Myocyte (in vitro differentiated cells): Measurements from ENCODE around the gene IGF1. TPM values are rescaled to one million over a fixed set of nuclear protein-coding genes. Genes with fewer than 3 reads are reported as not detected.
A peak's percentile ranks its signal among the peaks of the same experiment; 100 is the strongest.

ENCODE experiments used
- DNase-seq: peaks from one replicate; pipeline ENCODE4 v3.0.0-alpha.2; 2012; ENCODE audit warnings: low read depth
- polyA plus RNA-seq: library from polyadenylated mRNA; unstranded; fragments of >200 nt; gene quantifications from one replicate; pipeline ENCODE4 v1.2.1, GENCODE V29; 2012; ENCODE audit warnings: missing spikeins
- total RNA-seq: library from RNA; depleted of rRNA; stranded (reverse); fragments of >200 nt; gene quantifications from 2 replicates; pipeline ENCODE4 v1.2.3, GENCODE V29; 2014

IGF1 gene
- 0.24 and 0.26 TPM in 2 replicates for total RNA-seq
- 1.7 TPM for polyA plus RNA-seq

DNA sequence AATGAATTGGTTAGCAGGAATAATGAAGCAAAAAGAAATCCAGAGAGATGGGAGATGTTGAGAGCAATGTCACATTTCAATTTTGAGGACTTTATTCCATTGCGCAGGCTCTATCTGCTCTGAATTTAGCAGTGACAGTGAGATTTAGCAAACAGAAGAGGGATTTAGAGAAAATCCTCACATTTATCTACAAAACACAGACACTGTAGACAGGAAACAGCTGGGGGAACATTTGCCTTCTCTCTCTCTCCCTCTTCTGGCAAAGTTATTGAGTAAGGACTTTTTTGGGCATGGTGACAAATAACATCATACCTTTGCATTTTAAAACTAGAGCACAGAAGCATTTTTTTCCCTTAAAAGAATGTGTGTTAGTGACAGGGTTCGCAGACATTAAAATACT is at the start of gene IGF1:
TSS of gene IGF1 (minus strand) at position 158 of the 400 bp plus-strand sequence. CDS start 182 bp downstream, outside the sequence.
- DNase-seq: peak; percentile 51

GRCh38 chr12:102528111-102528510 is 47.7 kb upstream of the IGF1 start:
- DNase-seq: no peak

DNA sequence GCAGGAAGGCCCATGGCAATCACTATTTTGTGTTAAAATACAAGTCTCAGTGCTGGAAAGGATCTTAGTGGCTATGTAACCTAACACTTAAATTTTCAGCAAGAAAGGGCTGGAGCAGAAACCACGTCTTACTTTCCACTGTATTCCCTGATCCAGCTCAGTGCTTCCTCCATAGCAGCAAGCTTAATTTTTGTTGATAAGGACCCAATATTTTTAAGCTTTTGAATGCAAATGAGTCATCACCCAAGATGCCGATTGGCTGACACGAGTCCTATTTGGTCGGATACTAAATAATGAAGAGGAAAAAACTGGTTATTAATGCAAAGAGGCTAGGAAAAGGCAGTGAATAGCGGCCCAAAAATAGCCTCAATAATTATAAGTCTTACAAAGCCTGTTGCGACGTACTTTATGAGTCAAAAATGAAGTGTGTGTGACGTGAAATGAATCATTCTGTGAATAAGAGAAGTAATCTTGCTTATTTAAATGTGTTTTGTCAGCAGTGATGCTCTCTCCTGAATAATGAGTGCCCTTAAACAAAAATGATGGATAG is 46.9 kb upstream of the IGF1 start:
- no peak for DNase-seq

GRCh38 chr12:102526656-102527055 is 46.3 kb upstream of the IGF1 start:
- no peak for DNase-seq

- DNase-seq: peak; percentile 89
Measured at GRCh38 chr12:102522768-102523167, 42.4 kb upstream of the IGF1 start.

- no peak for DNase-seq
Measured at GRCh38 chr12:102521662-102522277, 41.4 kb upstream of the IGF1 start.

DNA sequence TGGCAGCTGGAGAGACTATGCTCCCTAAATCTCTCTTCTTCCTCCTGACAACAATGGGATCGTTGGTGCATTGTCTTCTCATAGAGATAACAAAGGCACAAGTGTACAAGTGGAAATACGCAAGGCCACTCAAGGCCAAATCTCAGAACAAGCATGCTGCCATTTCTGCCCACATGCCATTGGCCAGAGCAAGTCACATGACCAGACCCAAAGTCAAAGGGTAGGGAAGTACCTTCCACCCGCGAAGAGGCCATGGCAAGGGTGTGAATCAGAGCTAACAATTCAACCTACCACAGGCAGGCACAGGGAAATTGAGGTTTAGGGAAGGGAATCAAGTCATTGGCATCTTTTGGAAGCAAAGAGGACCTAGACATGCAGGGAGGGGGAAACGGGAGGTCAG is 38.5 kb upstream of the IGF1 start:
- DNase-seq: no peak

- DNase-seq: no peak
Measured at GRCh38 chr12:102514696-102515095, 34.3 kb upstream of the IGF1 start.

DNA sequence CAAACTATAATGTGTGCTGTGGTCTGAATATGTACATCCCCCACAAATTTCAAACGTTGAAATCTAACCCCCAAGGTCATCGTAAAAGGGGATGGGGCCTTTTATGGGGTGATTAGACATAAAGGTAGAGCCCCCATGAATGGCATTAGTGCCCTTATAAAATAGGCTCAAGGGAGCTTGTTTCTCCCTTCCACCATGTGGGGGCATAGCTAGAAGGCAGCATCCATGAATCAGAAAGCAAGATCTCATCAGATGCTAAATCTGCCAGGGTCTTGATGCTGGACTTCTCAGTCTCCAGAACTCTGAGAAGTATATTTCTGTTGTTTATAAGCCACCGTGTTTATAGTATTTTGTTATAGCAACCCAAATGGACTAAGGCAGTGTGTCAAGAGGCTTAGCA is 33.4 kb upstream of the IGF1 start:
- no peak for DNase-seq

- no peak for DNase-seq
Measured at GRCh38 chr12:102513272-102513671, 32.9 kb upstream of the IGF1 start.

DNA sequence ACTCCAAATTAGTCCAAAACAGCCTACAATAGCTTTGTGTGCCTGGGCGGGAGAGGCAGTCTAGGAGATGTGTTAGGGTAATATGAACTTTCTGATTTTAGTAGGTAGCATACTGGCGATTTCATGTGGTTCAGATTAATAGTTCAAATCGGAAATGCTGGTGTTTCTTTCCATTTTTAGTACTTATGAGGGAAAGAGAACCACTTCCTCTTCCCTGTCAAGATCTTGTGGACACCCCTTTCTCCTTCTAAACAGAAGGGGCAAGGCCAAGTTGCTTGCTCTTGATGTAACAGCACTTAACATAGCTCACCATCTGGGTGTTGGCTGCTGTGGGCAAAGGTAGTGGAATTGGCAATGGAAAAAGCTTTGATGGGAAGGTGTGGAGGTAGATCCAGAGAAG is 32.2 kb upstream of the IGF1 start:
- DNase-seq: no peak

DNA sequence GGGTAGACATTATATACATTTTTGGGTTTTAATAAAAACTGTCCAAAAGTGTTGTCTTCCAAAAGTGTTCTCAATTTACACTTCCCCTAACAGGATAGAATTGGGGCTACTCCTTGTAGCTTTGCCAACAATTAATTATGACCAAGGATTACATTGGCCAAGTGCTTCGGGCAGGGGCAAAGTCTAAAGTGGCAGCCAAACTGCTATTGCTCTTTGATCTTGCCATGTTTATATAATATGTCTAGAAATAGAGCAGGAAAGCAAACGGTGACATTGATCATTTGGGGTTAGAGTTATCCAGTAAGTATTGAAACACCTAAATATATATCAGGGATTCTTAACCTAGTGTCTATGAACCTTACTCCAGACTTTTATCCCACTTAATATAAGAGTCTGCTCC is 31.2 kb upstream of the IGF1 start:
- DNase-seq: no peak

GRCh38 chr12:102510463-102510862 is 30.1 kb upstream of the IGF1 start:
- no peak for DNase-seq

DNA sequence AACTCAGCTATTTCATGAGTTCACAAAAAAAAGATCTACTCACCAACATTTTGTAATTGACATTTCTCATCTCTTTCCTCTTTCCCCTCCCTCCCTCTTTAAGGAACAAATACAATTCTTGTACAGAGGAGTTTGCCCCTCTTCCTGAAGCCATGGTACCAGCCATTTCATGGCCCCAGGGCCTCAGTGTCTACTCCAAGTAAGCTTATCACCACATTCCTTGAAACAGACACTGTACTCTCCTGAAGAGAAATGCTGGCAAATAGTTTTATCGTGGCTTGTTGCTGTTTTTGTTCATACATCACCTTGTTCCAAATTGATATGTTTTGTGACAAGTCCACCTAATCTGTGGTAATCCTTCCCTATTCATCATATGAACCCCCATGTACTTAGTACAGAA is 29.7 kb upstream of the IGF1 start:
- no peak for DNase-seq

DNA sequence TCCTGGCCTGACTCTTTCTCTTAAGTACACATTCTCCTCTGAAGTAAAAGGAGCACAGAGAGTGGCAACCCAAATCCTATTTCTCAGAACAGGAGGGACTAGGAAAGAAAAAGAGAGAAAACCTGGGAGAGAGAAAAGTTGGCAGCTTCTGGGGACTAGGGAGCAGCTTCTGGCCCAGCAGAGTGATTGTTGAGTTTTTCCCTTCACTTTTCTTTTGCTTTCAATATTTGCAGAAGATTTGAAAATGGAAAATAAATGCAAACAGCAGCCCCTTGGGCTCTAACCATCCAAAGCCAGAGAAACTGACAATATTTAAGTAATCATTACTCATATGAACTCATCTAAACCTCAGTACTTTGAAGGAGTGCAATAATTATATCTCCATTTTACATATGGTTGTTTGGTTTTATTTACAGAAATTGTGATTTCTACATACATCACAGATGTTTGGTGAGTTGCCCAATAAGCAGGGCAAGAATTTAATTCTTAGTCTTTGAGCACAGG is 28.8 kb upstream of the IGF1 start:
- DNase-seq: no peak

- no peak for DNase-seq
Measured at GRCh38 chr12:102508052-102508451, 27.7 kb upstream of the IGF1 start.

DNA sequence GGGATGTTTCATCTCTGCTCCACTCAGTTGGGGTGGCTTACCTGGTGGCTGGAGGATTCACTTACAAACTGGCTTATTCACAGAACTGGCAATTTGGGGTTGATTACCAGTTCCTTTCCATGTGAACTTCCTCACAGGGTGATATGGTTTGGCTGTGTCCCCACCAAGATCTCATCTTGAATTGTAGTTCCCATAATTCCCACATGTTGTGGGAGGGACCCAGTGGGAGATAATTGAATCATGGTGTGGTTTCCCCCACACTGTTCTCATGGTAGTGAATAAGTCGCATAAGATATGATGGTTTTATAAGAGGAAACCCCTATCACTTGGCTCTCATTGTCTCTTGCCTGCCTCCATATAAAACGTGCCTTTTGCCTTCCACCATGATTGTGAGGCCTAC is 26.9 kb upstream of the IGF1 start:
- no peak for DNase-seq

- DNase-seq: no peak
Measured at GRCh38 chr12:102504871-102505270, 24.5 kb upstream of the IGF1 start.

DNA sequence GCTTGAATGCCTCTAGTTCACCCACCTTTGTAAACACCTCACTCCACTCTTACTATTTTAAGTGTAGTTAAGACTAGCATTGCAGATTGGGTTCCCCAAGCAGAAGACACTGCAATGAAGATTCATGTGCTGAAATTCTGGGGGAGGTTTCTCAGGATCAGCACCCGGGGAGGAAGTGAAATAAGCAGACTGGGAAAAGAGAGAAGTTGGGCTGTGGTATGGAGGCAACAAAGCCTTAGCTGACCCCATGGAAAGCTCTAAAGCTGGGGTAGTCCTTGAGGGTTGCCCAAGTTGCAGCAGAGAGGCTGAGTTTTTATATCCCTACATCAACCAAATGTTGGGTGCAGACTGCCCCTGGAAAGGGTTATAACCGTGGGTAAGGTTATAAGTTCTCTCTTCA is 23.9 kb upstream of the IGF1 start:
- no peak for DNase-seq

DNA sequence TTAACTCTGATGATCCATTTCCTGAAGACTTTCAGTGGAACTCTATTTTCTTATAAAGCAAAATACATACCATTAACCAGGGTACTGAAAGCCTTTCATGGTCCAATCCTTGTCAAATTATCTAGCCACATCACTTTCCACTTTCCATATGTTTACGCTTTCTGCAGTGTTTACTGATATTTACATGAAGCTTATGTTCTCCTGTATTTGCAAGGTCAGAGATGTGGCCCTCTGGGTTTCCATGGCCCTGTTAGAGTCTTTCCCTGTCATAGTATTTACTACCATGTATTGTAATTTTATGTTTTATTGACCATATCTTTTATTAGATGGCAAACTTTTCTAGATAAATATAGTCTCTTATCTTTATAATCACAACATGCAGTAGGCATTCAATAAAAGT is 23.5 kb upstream of the IGF1 start:
- no peak for DNase-seq

DNA sequence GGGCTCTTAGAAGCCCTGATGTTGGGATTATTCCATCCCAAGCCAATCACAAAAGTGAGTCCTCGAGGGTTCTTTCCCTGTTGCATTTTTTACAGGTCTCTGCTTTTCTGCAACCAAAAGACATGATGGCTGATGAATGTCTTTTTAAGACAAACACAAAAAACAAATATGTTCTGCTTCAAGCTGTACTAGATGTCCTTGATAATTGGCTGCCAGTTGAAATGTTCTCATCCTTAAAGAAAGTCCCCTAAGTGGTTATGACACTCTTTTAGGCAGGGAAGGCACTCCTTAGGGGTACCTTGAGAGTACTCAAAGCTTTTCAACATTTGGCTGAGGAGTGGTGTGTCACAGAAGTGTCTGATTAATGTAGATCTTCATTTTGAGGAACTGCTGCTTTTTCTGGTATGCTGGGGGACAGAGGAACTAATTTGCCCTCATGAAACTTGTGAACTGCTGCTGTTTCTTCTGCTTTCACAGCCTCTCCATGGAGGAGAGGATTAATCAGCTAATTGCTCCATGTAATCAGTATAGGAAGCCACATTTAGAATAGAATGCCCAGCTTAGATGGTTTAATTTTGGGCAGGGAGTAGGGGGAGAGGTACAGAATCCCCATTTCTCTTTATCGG is 22.8 kb upstream of the IGF1 start:
- no peak for DNase-seq

DNA sequence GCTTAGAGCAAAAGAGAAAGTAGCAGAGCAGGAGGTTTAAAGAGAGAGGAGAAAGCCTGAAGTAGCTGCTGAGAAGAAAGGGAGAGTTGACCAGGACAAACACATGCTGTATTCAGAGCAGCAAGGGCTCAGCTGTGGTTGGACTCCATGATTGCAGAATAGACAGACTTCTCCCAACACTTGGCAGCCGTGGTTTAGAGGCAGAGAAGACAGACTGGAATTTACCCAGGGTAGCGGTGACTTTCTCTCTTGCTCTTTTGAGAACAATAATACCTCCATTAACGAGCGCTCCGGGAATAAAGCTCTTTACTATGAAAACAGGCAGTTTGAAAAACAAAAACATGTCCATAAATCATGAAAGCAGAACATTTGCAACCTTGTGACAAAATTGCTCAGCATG is 21.4 kb upstream of the IGF1 start:
- DNase-seq: peak; percentile 48

GRCh38 chr12:102498471-102498870 is 18.1 kb upstream of the IGF1 start:
- DNase-seq: no peak
